ENCODE data around the gene SNX5. TPM values are rescaled to one million over a fixed set of nuclear protein-coding genes. Genes with fewer than 3 reads are reported as not detected.

SNX5 gene
- total and polyA plus RNA-seq, 2 of the 8 experiments (the other 6 are each of a cell fraction or from before 2014, with no cell fraction given): 155 to 194 TPM

- Histone ChIP-seq H3K79me1 (ENCODE audit: low read depth, low read length) (no peaks in the 10 kb centered on the region), H4K5ac (ENCODE audit: insufficient read length, low read depth, low read length) (no peak overlapping the region), H2BK12ac (ENCODE audit: low read depth, low read length) (no peak overlapping the region), H3K4me3 (ENCODE audit: extremely low read depth in 1 of 4, insufficient read depth in 2 of 4, low read depth in 3 of 4, low read length in 4 of 4) (no peak overlapping the region), H3K23me2 (ENCODE audit: low read depth, low read length) (no peaks in the 10 kb centered on the region), H3K79me2 (ENCODE audit: control insufficient read depth in 1 of 2, insufficient read depth in 2 of 2, low read length in 2 of 2) (no peaks in the 10 kb centered on the region), H3K27me3 (replicated peaks in 1 of 4; ENCODE audit: control insufficient read depth in 3 of 4, extremely low read depth in 1 of 4, insufficient read depth in 3 of 4, low read length in 3 of 4) (no peaks in the 10 kb centered on the region), H3K18ac (ENCODE audit: extremely low read depth, low read length) (no peak overlapping the region), H3K56ac (replicated peaks; ENCODE audit: insufficient read length, low read depth, low read length) (no peak overlapping the region), H2BK15ac (ENCODE audit: low read length) (no peak overlapping the region), H2BK5ac (ENCODE audit: low read depth, low read length) (no peak overlapping the region), H3K23ac (ENCODE audit: insufficient read length) (no peak overlapping the region), H3K4me2 (ENCODE audit: insufficient read depth in 1 of 2, low read depth in 2 of 2, low read length in 2 of 2) (no peak overlapping the region), H4K20me1 (replicated peaks in 1 of 2; ENCODE audit: control insufficient read depth in 1 of 2, insufficient read depth in 2 of 2, low read length in 2 of 2) (no peaks in the 10 kb centered on the region), H4K91ac (replicated peaks; ENCODE audit: insufficient read length, low read length) (no peak overlapping the region), H2BK120ac (replicated peaks; ENCODE audit: low read depth, low read length) (no peak overlapping the region), H3K27ac (ENCODE audit: low read depth, low read length) (no peak overlapping the region), H3K14ac (ENCODE audit: insufficient read length) (no peak overlapping the region), H3K36me3 (ENCODE audit: control insufficient read depth in 2 of 4, insufficient read depth in 4 of 4, low read length in 3 of 4) (no peaks in the 10 kb centered on the region), H3K4ac (replicated peaks; ENCODE audit: insufficient read length, low read depth, low read length) (no peak overlapping the region), H3K9ac (replicated peaks in 1 of 4; ENCODE audit: extremely low read depth in 1 of 4, low read depth in 3 of 4, low read length in 3 of 4) (no peak overlapping the region), H2AFZ (ENCODE audit: low read length) (no peak overlapping the region), H2AK5ac (ENCODE audit: low read depth, low read length) (no peak overlapping the region), H2BK20ac (ENCODE audit: low read length) (no peak overlapping the region), H3K4me1 (replicated peaks in 1 of 4; ENCODE audit: control insufficient read depth in 3 of 4, insufficient read depth in 4 of 4, low read length in 3 of 4) (no peaks in the 10 kb centered on the region), H4K8ac (ENCODE audit: extremely low read depth, insufficient read depth, low read length) (no peak overlapping the region), H3K9me3 (ENCODE audit: insufficient read depth in 2 of 2, low read depth in 1 of 2, low read length in 1 of 2) (no peaks in the 10 kb centered on the region)
- ChIA-PET POLR2A (ENCODE audit: partially characterized antibody) (no interaction called here), CTCF (ENCODE audit: partially characterized antibody) (interaction anchor here (0.9 to 2.6 kb wide), 6 partner anchors 10 to 254 kb away, joined by 3 to 7 read pairs (median 4); no protein-coding TSS in a partner anchor)
- DNase-seq (ENCODE audit: low read depth in 1 of 2, low spot score in 2 of 2) (no peak), FAIRE-seq (no peak)
- 71% methylated on average over 4 of the region's 4 CpGs; no CpG with 5 or more reads in 1 of the 2 experiments for WGBS, 2 experiments (ENCODE audit: extremely low coverage in 1 of 2, insufficient coverage in 1 of 2, insufficient read length in 1 of 2, insufficient replicate concordance in 2 of 2, low coverage in 1 of 2, low lambda C conversion rate in 2 of 2, missing lambda C conversion rate in 1 of 2)
- TF ChIP-seq SIN3A (conservative IDR thresholded peaks at IDR 0.05 in 1 of 2, IDR thresholded peaks at IDR 0.05 in 1 of 2; ENCODE audit: low read depth in 1 of 2, low read length in 2 of 2) (no peak), SP1 (IDR thresholded peaks at IDR 0.05; ENCODE audit: low read depth, low read length) (no peak), EGR1 (IDR thresholded peaks at IDR 0.05; ENCODE audit: borderline replicate concordance, low read depth, low read length) (no peak), PHF8 (conservative IDR thresholded peaks at IDR 0.05; ENCODE audit: low read depth, low read length) (no peak), RFX5 (IDR thresholded peaks at IDR 0.05; ENCODE audit: borderline replicate concordance, low read depth, low read length) (no peak), E2F6 (IDR thresholded peaks at IDR 0.05) (no peak), SAP30 (IDR thresholded peaks at IDR 0.05; ENCODE audit: insufficient read depth, insufficient replicate concordance, low read length) (no peak)
Observed at GRCh38 chr20:17909869-17910321, 58.7 kb downstream of the SNX5 start.
